ENCODE measurements around the gene SIX3. TPM values are rescaled to one million over a fixed set of nuclear protein-coding genes. Genes with fewer than 3 reads are reported as not detected.
A peak's percentile ranks its signal among the peaks of the same experiment; 100 is the strongest.

Gene SIX3
- total and polyA plus RNA-seq, 2 experiments from 2014 or later: 0.21 to 0.28 TPM

DNA sequence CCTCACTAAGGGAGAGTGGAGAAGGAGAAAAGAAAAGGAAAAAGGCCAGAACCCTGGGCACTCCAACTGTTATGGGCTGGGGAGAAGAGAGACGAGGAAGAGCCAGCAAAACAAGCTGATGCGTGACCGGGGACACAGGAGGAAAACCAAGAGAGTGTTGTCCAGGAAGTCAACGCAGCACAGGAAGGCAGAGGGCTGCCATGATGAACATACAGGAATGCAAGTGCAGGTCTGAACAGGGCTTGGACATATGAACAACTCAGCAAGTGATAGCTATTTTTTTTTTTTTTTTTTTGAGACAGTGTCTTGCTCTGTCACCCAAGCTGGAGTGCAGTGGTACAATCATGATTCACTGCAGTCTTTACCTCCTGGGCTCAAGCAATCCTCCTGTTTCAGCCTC, 28.4 kb downstream of the SIX3 start (continued):
- TF ChIP-seq, protein P1, sequence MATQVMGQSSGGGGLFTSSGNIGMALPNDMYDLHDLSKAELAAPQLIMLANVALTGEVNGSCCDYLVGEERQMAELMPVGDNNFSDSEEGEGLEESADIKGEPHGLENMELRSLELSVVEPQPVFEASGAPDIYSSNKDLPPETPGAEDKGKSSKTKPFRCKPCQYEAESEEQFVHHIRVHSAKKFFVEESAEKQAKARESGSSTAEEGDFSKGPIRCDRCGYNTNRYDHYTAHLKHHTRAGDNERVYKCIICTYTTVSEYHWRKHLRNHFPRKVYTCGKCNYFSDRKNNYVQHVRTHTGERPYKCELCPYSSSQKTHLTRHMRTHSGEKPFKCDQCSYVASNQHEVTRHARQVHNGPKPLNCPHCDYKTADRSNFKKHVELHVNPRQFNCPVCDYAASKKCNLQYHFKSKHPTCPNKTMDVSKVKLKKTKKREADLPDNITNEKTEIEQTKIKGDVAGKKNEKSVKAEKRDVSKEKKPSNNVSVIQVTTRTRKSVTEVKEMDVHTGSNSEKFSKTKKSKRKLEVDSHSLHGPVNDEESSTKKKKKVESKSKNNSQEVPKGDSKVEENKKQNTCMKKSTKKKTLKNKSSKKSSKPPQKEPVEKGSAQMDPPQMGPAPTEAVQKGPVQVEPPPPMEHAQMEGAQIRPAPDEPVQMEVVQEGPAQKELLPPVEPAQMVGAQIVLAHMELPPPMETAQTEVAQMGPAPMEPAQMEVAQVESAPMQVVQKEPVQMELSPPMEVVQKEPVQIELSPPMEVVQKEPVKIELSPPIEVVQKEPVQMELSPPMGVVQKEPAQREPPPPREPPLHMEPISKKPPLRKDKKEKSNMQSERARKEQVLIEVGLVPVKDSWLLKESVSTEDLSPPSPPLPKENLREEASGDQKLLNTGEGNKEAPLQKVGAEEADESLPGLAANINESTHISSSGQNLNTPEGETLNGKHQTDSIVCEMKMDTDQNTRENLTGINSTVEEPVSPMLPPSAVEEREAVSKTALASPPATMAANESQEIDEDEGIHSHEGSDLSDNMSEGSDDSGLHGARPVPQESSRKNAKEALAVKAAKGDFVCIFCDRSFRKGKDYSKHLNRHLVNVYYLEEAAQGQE (IDR thresholded peaks at IDR 0.05; ENCODE audit: unreplicated experiment): no peak

DNA sequence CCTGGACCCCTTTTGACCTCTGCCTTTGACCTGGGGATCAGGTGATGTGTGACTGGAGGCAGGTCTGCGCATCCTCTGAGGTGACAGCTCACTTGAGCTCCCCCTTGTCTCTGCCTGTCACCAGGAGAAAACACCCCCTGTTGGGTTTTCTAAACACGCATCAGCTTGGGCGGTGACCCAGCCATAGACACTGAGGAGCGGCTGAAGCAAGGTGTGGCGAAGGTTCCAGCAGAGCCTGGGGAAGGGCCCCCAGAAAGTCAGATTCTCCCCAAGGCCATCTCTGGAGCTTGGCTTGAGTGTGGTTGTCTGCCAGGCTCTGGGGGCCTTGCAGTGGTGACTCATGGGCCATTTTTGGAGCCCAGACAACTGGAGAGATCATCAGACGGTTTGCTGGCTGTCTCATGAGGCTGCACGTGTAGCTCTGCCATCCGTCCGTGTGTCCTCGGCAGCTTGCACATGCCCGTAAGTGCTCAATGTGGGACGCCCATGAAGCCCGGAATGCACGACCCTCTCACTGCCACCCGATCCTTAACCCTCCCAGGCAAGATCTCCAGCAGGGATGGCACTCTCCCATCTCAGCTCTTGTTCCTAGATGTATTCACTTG, 29.4 kb downstream of the SIX3 start:
- Mint-ChIP-seq H3K27ac (no peak overlapping the region), H3K4me3 (no peak overlapping the region), H3K36me3 (ENCODE audit: low read depth) (no peaks in the 10 kb centered on the region), H3K4me1 (peaks cover 27% of the 10 kb centered on the region), H3K9me3 (no peaks in the 10 kb centered on the region), H3K27me3 (ENCODE audit: insufficient read depth, low read depth, poor library complexity) (peaks cover 11% of the 10 kb centered on the region)
- no peaks in the 10 kb centered on the region for H3K36me3 ChIP-seq (ENCODE audit: insufficient read depth)
- no peaks in the 10 kb centered on the region for H3K79me2 ChIP-seq (replicated peaks; ENCODE audit: insufficient read depth)
- H3K27me3 ChIP-seq (ENCODE audit: insufficient read depth): 0 out of 2 replicates have a peak, but pooled peaks cover 4% of the 10 kb centered on the region
- H3F3A ChIP-seq (replicated peaks; ENCODE audit: low read depth): no peaks in the 10 kb centered on the region
- no peaks in the 10 kb centered on the region for H3K9me2 ChIP-seq (ENCODE audit: insufficient read depth)
- ATAC-seq: no peak
- H2AFZ ChIP-seq: no peak overlapping the region
- H3K27ac ChIP-seq (ENCODE audit: low read depth): no peak overlapping the region
- no peak overlapping the region for H3K4me3 ChIP-seq
- TF ChIP-seq EZH2phosphoT487 (IDR thresholded peaks at IDR 0.05; ENCODE audit: unreplicated experiment) (no peak), CREB1 (CRISPR knock-in tag; IDR thresholded peaks at IDR 0.05; ENCODE audit: low read depth) (no peak), JUNB (IDR thresholded peaks at IDR 0.05; ENCODE audit: unreplicated experiment) (no peak), STAT1 (IDR thresholded peaks at IDR 0.05; ENCODE audit: unreplicated experiment) (no peak), ZNF114 (CRISPR knock-in tag; IDR thresholded peaks at IDR 0.05) (no peak)
- TF ChIP-seq, protein P2, sequence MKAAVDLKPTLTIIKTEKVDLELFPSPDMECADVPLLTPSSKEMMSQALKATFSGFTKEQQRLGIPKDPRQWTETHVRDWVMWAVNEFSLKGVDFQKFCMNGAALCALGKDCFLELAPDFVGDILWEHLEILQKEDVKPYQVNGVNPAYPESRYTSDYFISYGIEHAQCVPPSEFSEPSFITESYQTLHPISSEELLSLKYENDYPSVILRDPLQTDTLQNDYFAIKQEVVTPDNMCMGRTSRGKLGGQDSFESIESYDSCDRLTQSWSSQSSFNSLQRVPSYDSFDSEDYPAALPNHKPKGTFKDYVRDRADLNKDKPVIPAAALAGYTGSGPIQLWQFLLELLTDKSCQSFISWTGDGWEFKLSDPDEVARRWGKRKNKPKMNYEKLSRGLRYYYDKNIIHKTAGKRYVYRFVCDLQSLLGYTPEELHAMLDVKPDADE (IDR thresholded peaks at IDR 0.05): no peak
- H3K4me1 ChIP-seq (ENCODE audit: insufficient read depth): peaks cover 12% of the 10 kb centered on the region
- H3K4me2 ChIP-seq: no peak overlapping the region
- no peak for DNase-seq (ENCODE audit: low spot score)
- H4K20me1 ChIP-seq (replicated peaks; ENCODE audit: insufficient read depth): no peaks in the 10 kb centered on the region

DNA sequence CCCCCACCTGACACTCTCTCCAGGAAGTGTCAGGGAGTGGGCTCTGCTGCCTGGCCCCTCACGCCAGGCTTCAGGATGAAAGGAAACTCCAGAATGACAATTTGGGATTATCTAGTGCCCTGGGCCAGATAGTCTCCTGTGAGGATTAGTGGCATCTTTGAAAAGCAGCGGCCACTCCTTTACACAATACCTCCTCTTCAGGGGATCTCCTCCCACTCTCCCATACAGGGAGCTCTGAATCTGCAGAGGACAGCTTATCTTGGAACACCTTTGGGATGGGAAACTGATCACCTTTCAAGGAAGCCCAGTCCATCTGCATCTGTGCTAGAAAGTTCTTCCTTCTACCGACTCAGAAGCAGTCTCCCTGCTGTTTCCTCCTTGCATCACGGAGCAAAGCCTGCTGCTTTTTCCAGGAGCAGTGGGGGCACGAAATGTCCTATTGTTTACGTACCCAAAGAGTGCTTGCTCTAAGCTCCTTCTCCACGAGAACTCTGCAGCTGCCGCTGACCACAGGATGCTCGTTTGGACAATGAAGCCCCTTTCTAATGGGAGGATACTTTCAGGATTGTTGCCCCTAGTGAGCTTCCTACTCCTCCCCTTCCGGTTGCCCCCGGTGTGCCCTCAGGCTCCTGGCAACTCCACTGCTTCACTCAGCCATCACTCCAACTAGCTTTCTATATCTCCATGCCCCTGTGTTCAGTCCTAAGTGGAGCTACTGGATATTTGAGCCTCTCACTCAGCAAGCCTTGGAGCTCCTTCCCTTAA, 31.5 kb downstream of the SIX3 start:
- ATAC-seq (peak; percentile 6), DNase-seq (ENCODE audit: low spot score) (no peak)
- Histone ChIP-seq H2AFZ (peak overlapping the region; percentile 80; the same call in 1 of the 2 replicates), H3K27ac (ENCODE audit: low read depth) (no peak overlapping the region), H3K79me2 (replicated peaks; ENCODE audit: insufficient read depth) (no peaks in the 10 kb centered on the region), H3F3A (replicated peaks; ENCODE audit: low read depth) (no peaks in the 10 kb centered on the region), H3K4me1 (ENCODE audit: insufficient read depth) (peaks cover 14% of the 10 kb centered on the region), H3K9me2 (ENCODE audit: insufficient read depth) (no peaks in the 10 kb centered on the region), H4K20me1 (replicated peaks; ENCODE audit: insufficient read depth) (no peaks in the 10 kb centered on the region), H3K4me3 (no peak overlapping the region), H3K36me3 (ENCODE audit: insufficient read depth) (no peaks in the 10 kb centered on the region), H3K4me2 (peak overlapping the region; percentile 32; the same call in 1 of the 2 replicates), H3K27me3 (ENCODE audit: insufficient read depth) (0 out of 2 replicates have a peak, but pooled peaks cover 4% of the 10 kb centered on the region)
- H3K4me1 Mint-ChIP-seq: peaks cover 27% of the 10 kb centered on the region
- no peaks in the 10 kb centered on the region for H3K9me3 Mint-ChIP-seq
- no peak overlapping the region for H3K27ac Mint-ChIP-seq
- H3K27me3 Mint-ChIP-seq (ENCODE audit: insufficient read depth, low read depth, poor library complexity): peaks cover 14% of the 10 kb centered on the region
- H3K36me3 Mint-ChIP-seq (ENCODE audit: low read depth): no peaks in the 10 kb centered on the region
- TF ChIP-seq NANOG (IDR thresholded peaks at IDR 0.05; ENCODE audit: borderline replicate concordance) (no peak), JUNB (IDR thresholded peaks at IDR 0.05; ENCODE audit: unreplicated experiment) (no peak)
- no peak overlapping the region for H3K4me3 Mint-ChIP-seq

Measured in GM23338 (cell line).